Breast epithelium (tissue), 4 donors: Measurements from ENCODE around the gene DCLK3. TPM values are rescaled to one million over a fixed set of nuclear protein-coding genes. Genes with fewer than 3 reads are reported as not detected.

Experiments
- DNase-seq, 2 donors: peaks; one replicate each; pipeline ENCODE4 v3.0.0-alpha.2; 2019; ENCODE audit warnings: low spot score in 2 of 2
- H3K27ac ChIP-seq, 2 donors: fragments of 200-600 bp; sonication (generic) in 1 of 2; one replicate each; pipeline ENCODE4 v1.5.1; 2016 to 2019; ENCODE audit warnings: mild to moderate bottlenecking in 1 of 2
- H3K27me3 ChIP-seq, 2 donors: fragments of 200-600 bp; sonication (generic) in 1 of 2; one replicate each; pipeline versions ENCODE4 v1.5.1 to v1.6.0; 2017 to 2019; ENCODE audit warnings: control low read depth in 1 of 2, mild to moderate bottlenecking in 1 of 2
- H3K36me3 ChIP-seq: fragments of 200-600 bp; one replicate; pipeline ENCODE4 v1.5.1; 2019
- H3K4me1 ChIP-seq, 2 donors: fragments of 200-600 bp; sonication (generic); one replicate each; pipeline ENCODE4 v1.5.1; 2016 to 2019; ENCODE audit warnings: control low read depth in 1 of 2
- H3K4me3 ChIP-seq, 3 donors: fragments of 200-600 bp; sonication (generic); 1 replicate in 2 of 3; 2 replicates in 1 of 3; pipeline ENCODE4 v1.5.1; 2016 to 2019; ENCODE audit warnings: mild to moderate bottlenecking in 3 of 3, moderate library complexity in 2 of 3
- H3K9me3 ChIP-seq, 2 donors: fragments of 200-600 bp; sonication (generic) in 1 of 2; one replicate each; pipeline ENCODE4 v1.5.1; 2016 to 2019; ENCODE audit warnings: control low read depth in 1 of 2
- POLR2A ChIP-seq: fragments of 450-650 bp; IDR thresholded peaks from one replicate; pipeline ENCODE4 v1.6.1; 2016; ENCODE audit warnings: antibody characterized with exemption, mild to moderate bottlenecking, moderate library complexity
- POLR2AphosphoS5 ChIP-seq, 3 donors: sonication (generic); formaldehyde crosslinking; IDR thresholded peaks; one replicate each; pipeline ENCODE4 v1.6.1; 2017; ENCODE audit warnings: antibody characterized with exemption in 3 of 3
- intact Hi-C: fragments of 100-400 bp; cut with DNase I; formaldehyde crosslinking; loops from one replicate; pipeline ENCODE4 v1.15.1; 2023; ENCODE audit warnings: low total_unique reads
- total RNA-seq, 3 donors: library from RNA; depleted of rRNA; stranded (reverse); fragments of >200 nt; gene quantifications; one replicate each; pipeline ENCODE4 v1.1.0, GENCODE V29; 2016
- TF ChIP-seq, protein P1 (sequence below), 3 donors: fragments of 450-650 bp; IDR thresholded peaks; one replicate each; pipeline ENCODE4 v1.5.1; 2016 to 2017; ENCODE audit warnings: antibody characterized with exemption in 3 of 3, mild to moderate bottlenecking in 3 of 3, moderate library complexity in 3 of 3

DCLK3 gene
- total RNA-seq, 3 donors from 2014 or later = 0.16 TPM; not detected in 2

DNA sequence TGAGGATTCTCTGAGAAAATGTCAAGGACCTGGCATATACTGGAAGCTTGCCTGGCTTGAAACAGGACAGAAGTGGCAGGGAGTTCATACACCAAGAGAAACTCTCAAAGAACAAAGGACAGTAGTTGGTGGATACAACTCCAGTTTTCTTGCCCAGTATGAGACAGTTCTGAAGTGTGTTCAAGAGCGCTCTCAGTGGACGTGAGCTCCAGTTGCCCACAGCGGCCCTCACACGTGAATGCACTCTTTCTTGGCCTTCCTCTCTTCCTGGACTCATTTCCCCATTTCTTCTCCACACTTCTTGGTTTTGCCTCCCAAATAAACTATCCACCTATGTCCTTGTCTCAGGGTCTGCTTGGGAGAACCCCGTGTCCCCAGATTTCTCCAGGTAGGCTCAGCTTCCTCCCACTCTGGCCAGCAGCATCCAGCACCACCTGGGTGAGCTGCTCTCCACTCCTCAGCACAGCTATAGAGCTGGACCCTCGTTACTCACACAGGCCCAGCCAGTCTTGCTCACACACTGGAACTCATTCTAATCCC, 54.5 kb downstream of the DCLK3 start:
- no peaks in the 10 kb centered on the region for H3K27me3 ChIP-seq
- intact Hi-C loops = loop anchor here (10.0 kb wide), 1 partner anchor 335 kb away; no protein-coding TSS in a partner anchor
- no peaks in the 10 kb centered on the region for H3K4me1 ChIP-seq
- H3K4me3 ChIP-seq = no peak overlapping the region
- no peaks in the 10 kb centered on the region for H3K36me3 ChIP-seq
- DNase-seq = no peak
- H3K9me3 ChIP-seq = no peaks in the 10 kb centered on the region
- no peak overlapping the region for H3K27ac ChIP-seq
- TF ChIP-seq, protein P1, sequence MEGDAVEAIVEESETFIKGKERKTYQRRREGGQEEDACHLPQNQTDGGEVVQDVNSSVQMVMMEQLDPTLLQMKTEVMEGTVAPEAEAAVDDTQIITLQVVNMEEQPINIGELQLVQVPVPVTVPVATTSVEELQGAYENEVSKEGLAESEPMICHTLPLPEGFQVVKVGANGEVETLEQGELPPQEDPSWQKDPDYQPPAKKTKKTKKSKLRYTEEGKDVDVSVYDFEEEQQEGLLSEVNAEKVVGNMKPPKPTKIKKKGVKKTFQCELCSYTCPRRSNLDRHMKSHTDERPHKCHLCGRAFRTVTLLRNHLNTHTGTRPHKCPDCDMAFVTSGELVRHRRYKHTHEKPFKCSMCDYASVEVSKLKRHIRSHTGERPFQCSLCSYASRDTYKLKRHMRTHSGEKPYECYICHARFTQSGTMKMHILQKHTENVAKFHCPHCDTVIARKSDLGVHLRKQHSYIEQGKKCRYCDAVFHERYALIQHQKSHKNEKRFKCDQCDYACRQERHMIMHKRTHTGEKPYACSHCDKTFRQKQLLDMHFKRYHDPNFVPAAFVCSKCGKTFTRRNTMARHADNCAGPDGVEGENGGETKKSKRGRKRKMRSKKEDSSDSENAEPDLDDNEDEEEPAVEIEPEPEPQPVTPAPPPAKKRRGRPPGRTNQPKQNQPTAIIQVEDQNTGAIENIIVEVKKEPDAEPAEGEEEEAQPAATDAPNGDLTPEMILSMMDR (IDR thresholded peaks at IDR 0.05) = no peak
- TF ChIP-seq POLR2AphosphoS5 (IDR thresholded peaks at IDR 0.05) (no peak), POLR2A (no peak)

DNA sequence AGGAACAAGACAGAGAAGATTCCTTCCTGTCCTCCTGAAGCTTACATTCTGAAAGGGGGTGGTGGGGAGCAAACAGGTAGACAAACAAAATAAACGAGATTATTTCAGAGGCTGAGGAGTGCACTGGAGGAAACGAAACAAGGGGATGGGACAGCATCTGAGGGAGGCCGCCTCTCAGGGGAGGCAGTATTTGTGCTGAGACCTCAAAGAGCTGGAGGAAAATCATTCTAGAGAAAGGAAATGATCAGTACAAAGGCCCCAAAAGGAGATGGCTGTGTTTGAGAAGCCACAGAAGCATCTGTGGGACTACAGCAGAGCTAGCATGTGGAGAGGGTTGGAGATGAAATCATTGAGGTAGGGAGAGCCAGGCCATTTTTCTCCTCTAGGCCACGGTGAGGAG, 55.1 kb downstream of the DCLK3 start:
- intact Hi-C loops = loop anchor here (10.0 kb wide), 1 partner anchor 334 kb away; no protein-coding TSS in a partner anchor
- no peaks in the 10 kb centered on the region for H3K36me3 ChIP-seq

DNA sequence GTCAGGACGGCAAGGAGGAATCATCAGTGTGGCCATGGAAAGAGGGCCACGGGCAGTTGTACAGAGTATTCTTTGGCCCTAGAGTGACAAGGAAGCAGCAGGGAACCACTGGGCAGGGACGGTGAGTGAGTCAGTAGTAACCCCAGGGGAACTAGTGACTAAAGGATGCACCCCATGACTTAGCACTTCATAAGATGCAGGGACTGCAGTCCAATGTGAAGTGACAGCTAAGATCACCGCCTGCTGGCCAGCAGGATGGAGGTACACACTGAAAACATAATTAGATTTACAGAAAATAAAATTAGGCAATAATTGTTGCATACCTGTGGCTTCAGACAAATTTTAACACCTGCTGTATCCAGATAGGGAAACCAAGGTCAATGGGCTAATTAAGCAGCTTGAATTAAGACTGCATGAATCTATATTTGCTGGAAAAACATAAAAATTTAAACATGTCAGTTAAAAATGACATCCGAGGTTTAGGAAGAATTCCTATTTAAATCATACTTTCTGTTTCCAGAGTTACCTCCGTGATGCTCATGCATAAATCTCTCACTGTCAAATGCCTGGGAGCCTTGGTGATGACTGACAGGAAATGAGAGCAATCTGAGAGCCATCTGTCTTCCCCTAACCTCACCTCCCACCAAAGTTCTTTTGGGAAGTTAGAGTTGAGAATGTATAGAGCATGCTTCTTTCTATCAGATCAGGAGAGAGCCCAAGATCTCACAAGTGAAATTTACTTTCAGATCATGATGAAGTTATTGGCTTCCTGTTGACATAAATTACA, 56.5 kb downstream of the DCLK3 start:
- no peaks in the 10 kb centered on the region for H3K27me3 ChIP-seq
- no peak overlapping the region for H3K27ac ChIP-seq
- DNase-seq = no peak
- intact Hi-C loops = loop anchor here (10.0 kb wide), 1 partner anchor 333 kb away; no protein-coding TSS in a partner anchor
- H3K36me3 ChIP-seq = no peaks in the 10 kb centered on the region
- TF ChIP-seq, protein P1 (IDR thresholded peaks at IDR 0.05) = no peak
- TF ChIP-seq POLR2A (no peak), POLR2AphosphoS5 (IDR thresholded peaks at IDR 0.05) (no peak)
- no peaks in the 10 kb centered on the region for H3K9me3 ChIP-seq
- H3K4me3 ChIP-seq = no peak overlapping the region
- H3K4me1 ChIP-seq = no peaks in the 10 kb centered on the region

More for the DNA sequence above, 55.1 kb downstream of the DCLK3 start:
- no peaks in the 10 kb centered on the region for H3K9me3 ChIP-seq
- DNase-seq = no peak
- no peak overlapping the region for H3K27ac ChIP-seq
- H3K27me3 ChIP-seq = no peaks in the 10 kb centered on the region
- no peak overlapping the region for H3K4me3 ChIP-seq
- TF ChIP-seq POLR2A (no peak), POLR2AphosphoS5 (IDR thresholded peaks at IDR 0.05) (no peak)
- TF ChIP-seq, protein P1 (IDR thresholded peaks at IDR 0.05) = no peak
- no peaks in the 10 kb centered on the region for H3K4me1 ChIP-seq

DNA sequence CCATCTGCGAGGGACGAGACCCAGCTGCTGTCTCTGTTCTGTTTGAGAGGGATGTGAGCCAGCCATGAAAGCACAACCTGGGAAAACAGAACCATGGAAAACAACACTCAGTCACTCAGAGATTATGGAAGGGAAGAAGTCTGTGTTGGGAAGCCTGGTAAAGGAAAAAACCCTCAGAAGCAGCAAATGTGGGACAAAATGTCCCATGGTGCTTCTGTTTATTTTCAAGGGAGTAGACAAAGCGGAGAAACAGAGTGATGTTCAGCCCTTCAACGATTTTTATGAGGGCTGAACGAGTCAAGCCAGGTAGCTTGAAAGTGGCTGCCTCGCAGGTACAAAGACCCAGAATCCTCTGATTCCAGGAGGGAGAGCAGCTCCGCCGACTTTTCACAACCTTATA, 59.3 kb downstream of the DCLK3 start:
- Histone ChIP-seq H3K27ac (no peak overlapping the region), H3K27me3 (no peaks in the 10 kb centered on the region), H3K4me1 (no peaks in the 10 kb centered on the region), H3K36me3 (no peaks in the 10 kb centered on the region), H3K9me3 (no peaks in the 10 kb centered on the region), H3K4me3 (no peak overlapping the region)
- intact Hi-C loops = loop anchor here (10.0 kb wide), 1 partner anchor 330 kb away; no protein-coding TSS in a partner anchor
- DNase-seq = no peak
- TF ChIP-seq POLR2A (no peak), POLR2AphosphoS5 (IDR thresholded peaks at IDR 0.05) (no peak)
- TF ChIP-seq, protein P1 (IDR thresholded peaks at IDR 0.05) = no peak

DNA sequence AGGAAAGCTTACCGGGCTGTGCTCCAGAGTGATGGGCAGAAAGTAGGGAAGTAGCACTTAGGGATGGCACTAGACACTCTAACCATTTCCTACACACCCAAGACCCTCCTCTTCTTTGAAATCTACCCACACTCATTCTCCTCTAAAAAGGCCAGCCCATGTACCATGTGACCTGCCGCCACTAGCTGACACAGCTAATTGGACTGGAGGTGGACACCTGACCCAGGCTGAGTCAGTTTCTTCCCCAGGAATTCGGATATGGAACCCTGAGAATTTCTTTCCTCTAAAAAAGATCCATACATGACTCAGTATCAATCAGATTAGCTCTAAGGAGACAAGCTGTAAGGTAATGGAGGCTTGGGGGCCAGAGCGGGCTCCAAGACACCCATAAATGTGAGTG, 60.1 kb downstream of the DCLK3 start:
- H3K4me1 ChIP-seq = no peaks in the 10 kb centered on the region
- intact Hi-C loops = loop anchor here (10.0 kb wide), 1 partner anchor 329 kb away; no protein-coding TSS in a partner anchor
- H3K9me3 ChIP-seq = no peaks in the 10 kb centered on the region
- TF ChIP-seq, protein P1 (IDR thresholded peaks at IDR 0.05) = no peak
- TF ChIP-seq POLR2AphosphoS5 (IDR thresholded peaks at IDR 0.05) (no peak), POLR2A (no peak)
- DNase-seq = no peak
- H3K27ac ChIP-seq = no peak overlapping the region
- no peak overlapping the region for H3K4me3 ChIP-seq
- no peaks in the 10 kb centered on the region for H3K36me3 ChIP-seq
- no peaks in the 10 kb centered on the region for H3K27me3 ChIP-seq
